Stimulated activated CD4-positive, alpha-beta T cell treated with anti-CD3 and anti-CD28 coated beads, Interleukin-15, amount 100 ng/mL, for 24 hours (primary cell): ENCODE results near the gene MAP7.
"Not testable (repeated sequence)": the region's sequence is repeated elsewhere in the genome, so short reads cannot be mapped to it uniquely, and the experiment has no call there.

Source experiments
- DNase-seq: peaks from one replicate; pipeline ENCODE4 v3.0.0-alpha.2; 2020

MAP7 gene

GRCh38 chr6:136411453-136412354, 138.5 kb downstream of the MAP7 start:
- no peak for DNase-seq

GRCh38 chr6:136411025-136411325, 139.2 kb downstream of the MAP7 start:
- no peak for DNase-seq

GRCh38 chr6:136410201-136411024, 139.8 kb downstream of the MAP7 start:
- DNase-seq = no peak

- DNase-seq = no peak
Observed at GRCh38 chr6:136409597-136409996, 140.6 kb downstream of the MAP7 start.

GRCh38 chr6:136408204-136408603, 142.0 kb downstream of the MAP7 start:
- DNase-seq = no peak

GRCh38 chr6:136405420-136406029, 144.7 kb downstream of the MAP7 start:
- DNase-seq = no peak

GRCh38 chr6:136404627-136405419, 145.4 kb downstream of the MAP7 start:
- no peak for DNase-seq

GRCh38 chr6:136404007-136404406, 146.2 kb downstream of the MAP7 start:
- no peak for DNase-seq

- DNase-seq = no peak
Observed at GRCh38 chr6:136403110-136403980, 146.9 kb downstream of the MAP7 start.

GRCh38 chr6:136401749-136402148, 148.5 kb downstream of the MAP7 start:
- no peak for DNase-seq

GRCh38 chr6:136401236-136401635, 149.0 kb downstream of the MAP7 start:
- not testable (repeated sequence) for DNase-seq

GRCh38 chr6:136398453-136398852, 151.8 kb downstream of the MAP7 start:
- no peak for DNase-seq

GRCh38 chr6:136396908-136397307, 153.3 kb downstream of the MAP7 start:
- DNase-seq = no peak

- DNase-seq = not testable (repeated sequence)
Observed at GRCh38 chr6:136390959-136391358, 159.3 kb downstream of the MAP7 start.

GRCh38 chr6:136387316-136387715, 162.9 kb downstream of the MAP7 start:
- DNase-seq = no peak

- DNase-seq = no peak
Observed at GRCh38 chr6:136383268-136383937, 166.8 kb downstream of the MAP7 start.

- no peak for DNase-seq
Observed at GRCh38 chr6:136382676-136383252, 167.5 kb downstream of the MAP7 start.

GRCh38 chr6:136378888-136379287, 171.3 kb downstream of the MAP7 start:
- DNase-seq = no peak

GRCh38 chr6:136375836-136376235, 174.4 kb downstream of the MAP7 start:
- not testable (repeated sequence) for DNase-seq

- no peak for DNase-seq
Observed at GRCh38 chr6:136371959-136372358, 178.3 kb downstream of the MAP7 start.
